Trophoblast cell (in vitro differentiated cells and primary cell): ENCODE measurements around the gene SHROOM2.

Experiments used
- DNase-seq, 2 donors: peaks; one replicate each; pipeline ENCODE4 v3.0.0-alpha.2; 2016
- H2AFZ ChIP-seq: 2 replicates; pipeline ENCODE4 v1.6.1; 2013; ENCODE audit warnings: low read length, moderate library complexity, mild to moderate bottlenecking; ENCODE audit not compliant: insufficient read depth, poor library complexity
- H2AK5ac ChIP-seq: 2 replicates; pipeline ENCODE4 v1.6.1; 2013; ENCODE audit warnings: mild to moderate bottlenecking, low read length
- H2BK120ac ChIP-seq: 2 replicates; pipeline ENCODE4 v1.6.1; 2013; ENCODE audit warnings: low read length, mild to moderate bottlenecking, moderate library complexity; ENCODE audit not compliant: insufficient read depth, poor library complexity
- H2BK12ac ChIP-seq: 2 replicates; pipeline ENCODE4 v1.6.1; 2013; ENCODE audit warnings: mild to moderate bottlenecking, low read length, moderate library complexity
- H2BK5ac ChIP-seq: 2 replicates; pipeline ENCODE4 v1.6.1; 2013; ENCODE audit warnings: low read length, low read depth, moderate library complexity, mild to moderate bottlenecking; ENCODE audit not compliant: poor library complexity
- H3K14ac ChIP-seq: 2 replicates; pipeline ENCODE4 v1.6.1; 2013; ENCODE audit warnings: mild to moderate bottlenecking, low read length
- H3K18ac ChIP-seq: 2 replicates; pipeline ENCODE4 v1.6.1; 2013; ENCODE audit warnings: mild to moderate bottlenecking, low read length
- H3K23ac ChIP-seq: 2 replicates; pipeline ENCODE4 v1.6.1; 2013; ENCODE audit warnings: low read length
- H3K27ac ChIP-seq: 2 replicates; pipeline ENCODE4 v1.5.1; 2013; ENCODE audit warnings: low read depth, mild to moderate bottlenecking, inconsistent platforms, low read length, moderate library complexity
- H3K27me3 ChIP-seq: 2 replicates; pipeline ENCODE4 v1.6.1; 2013; ENCODE audit warnings: inconsistent platforms, mild to moderate bottlenecking, low read length, moderate library complexity; ENCODE audit not compliant: insufficient read depth
- H3K36me3 ChIP-seq, 2 experiments: 1 replicate in 1 of 2; 2 replicates in 1 of 2; pipeline ENCODE4 v1.6.1; 2013; ENCODE audit warnings: low read length in 2 of 2, mild to moderate bottlenecking in 2 of 2, moderate library complexity in 1 of 2; ENCODE audit not compliant: insufficient read depth in 2 of 2, control insufficient read depth in 1 of 2
- H3K4ac ChIP-seq: 2 replicates; pipeline ENCODE4 v1.6.1; 2013; ENCODE audit warnings: low read depth, mild to moderate bottlenecking, low read length, moderate library complexity
- H3K4me1 ChIP-seq, 2 experiments: 1 replicate in 1 of 2; 2 replicates in 1 of 2; pipeline ENCODE4 v1.6.1; 2013; ENCODE audit warnings: low read length in 2 of 2, mild to moderate bottlenecking in 2 of 2, moderate library complexity in 1 of 2; ENCODE audit not compliant: insufficient read depth in 2 of 2, control insufficient read depth in 1 of 2
- H3K4me2 ChIP-seq: 2 replicates; pipeline ENCODE4 v1.6.1; 2013; ENCODE audit warnings: inconsistent platforms, mild to moderate bottlenecking, low read length, moderate library complexity
- H3K4me3 ChIP-seq: 2 replicates; pipeline ENCODE4 v1.5.1; 2013; ENCODE audit warnings: mild to moderate bottlenecking, low read depth, low read length, inconsistent platforms
- H3K79me1 ChIP-seq: one replicate; pipeline ENCODE4 v1.6.1; 2013; ENCODE audit warnings: low read length
- H3K79me2 ChIP-seq: 2 replicates; pipeline ENCODE4 v1.6.1; 2013; ENCODE audit warnings: low read length, mild to moderate bottlenecking; ENCODE audit not compliant: control insufficient read depth, insufficient read depth, poor library complexity
- H3K9ac ChIP-seq: 2 replicates; pipeline ENCODE4 v1.6.1; 2013; ENCODE audit warnings: mild to moderate bottlenecking, low read length
- H3K9me3 ChIP-seq: 2 replicates; pipeline ENCODE4 v1.6.1; 2013; ENCODE audit warnings: low read depth, mild to moderate bottlenecking, control low read depth, inconsistent platforms, low read length; ENCODE audit not compliant: insufficient read depth
- H4K12ac ChIP-seq: 2 replicates; pipeline ENCODE4 v1.6.1; 2013; ENCODE audit warnings: low read depth, mild to moderate bottlenecking, low read length, moderate library complexity
- H4K8ac ChIP-seq: 2 replicates; pipeline ENCODE4 v1.6.1; 2013; ENCODE audit warnings: low read depth, mild to moderate bottlenecking, low read length, moderate library complexity
- H4K91ac ChIP-seq: one replicate; pipeline ENCODE4 v1.6.1; 2013; ENCODE audit warnings: low read depth, mild to moderate bottlenecking, low read length, moderate library complexity
- WGBS: extraction: QIAGEN DNeasy Blood & Tissue Kit; methylation state at CpG from one replicate; pipeline ENCODE4 v1.1.7; 2013; ENCODE audit warnings: missing lambda C conversion rate; ENCODE audit not compliant: insufficient read length, insufficient coverage; ENCODE audit errors: extremely low coverage; 5-methylcytosine and 5-hydroxymethylcytosine counted together

Gene SHROOM2

GRCh38 chrX:9947131-9947794 is 161.0 kb downstream of the SHROOM2 start:
- Histone ChIP-seq H3K79me2 (no peaks in the 10 kb centered on the region), H3K18ac (no peak overlapping the region), H3K4me2 (no peak overlapping the region), H3K4ac (no peak overlapping the region), H3K23ac (no peak overlapping the region), H3K36me3 (peaks cover 34 to 47% of the 10 kb centered on the region in 2 experiments), H3K27me3 (no peaks in the 10 kb centered on the region), H4K91ac (no peak overlapping the region), H3K9me3 (no peaks in the 10 kb centered on the region), H4K12ac (no peak overlapping the region), H2BK120ac (no peak overlapping the region), H3K9ac (no peak overlapping the region), H2BK12ac (no peak overlapping the region), H3K4me1 (no peaks in the 10 kb centered on the region), H4K8ac (no peak overlapping the region), H2BK5ac (no peak overlapping the region), H3K4me3 (no peak overlapping the region), H3K27ac (no peak overlapping the region), H3K79me1 (no peaks in the 10 kb centered on the region), H2AFZ (no peak overlapping the region), H3K14ac (no peak overlapping the region), H2AK5ac (no peak overlapping the region)
- no CpG with 5 or more reads among the region's 10 CpGs for WGBS
- DNase-seq = no peak

DNA sequence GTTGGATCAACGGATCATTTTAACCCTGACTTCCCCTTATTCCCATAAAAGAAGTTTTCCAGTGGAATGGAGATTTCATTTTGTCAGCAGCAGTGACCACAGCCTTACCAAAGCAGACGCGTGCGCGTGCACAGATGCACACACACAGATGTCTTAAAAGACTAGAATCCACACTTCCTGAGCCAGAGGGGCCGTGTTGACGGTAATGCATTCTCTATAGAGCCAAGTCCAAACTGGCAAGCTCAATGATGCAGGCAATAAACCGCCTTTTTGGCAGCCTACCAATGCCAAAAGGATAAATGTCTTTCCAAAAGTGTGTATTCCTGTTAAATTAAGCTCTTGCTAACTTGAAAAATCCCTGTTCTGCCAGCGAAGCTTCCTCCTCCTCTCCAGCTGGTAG is 162.2 kb downstream of the SHROOM2 start:
- no CpG with 5 or more reads among the region's 9 CpGs for WGBS
- H4K12ac ChIP-seq = no peak overlapping the region
- H3K18ac ChIP-seq = no peak overlapping the region

DNA sequence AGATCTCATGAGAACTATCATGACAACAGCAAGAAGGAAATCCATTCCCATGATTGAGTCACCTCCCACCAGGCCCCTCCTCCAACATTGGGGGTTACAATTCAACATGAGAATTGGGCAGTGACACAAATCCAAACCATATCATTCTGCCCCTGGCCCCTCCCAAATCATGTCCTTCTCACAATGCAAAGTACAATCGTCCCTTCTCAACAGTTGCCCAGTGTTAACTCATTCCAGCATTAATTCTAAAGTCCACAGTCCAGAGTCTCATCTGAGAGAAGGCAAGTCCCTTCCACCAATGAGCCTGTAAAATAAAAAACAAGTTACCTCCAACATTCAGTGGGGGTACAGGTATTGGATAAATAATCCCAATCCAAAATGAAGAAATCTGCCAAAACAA is 166.1 kb downstream of the SHROOM2 start:
- no peaks in the 10 kb centered on the region for H3K9me3 ChIP-seq
- DNase-seq = no peak
- WGBS = no CpG with 5 or more reads among the region's 1 CpG

More for the DNA sequence above, 162.2 kb downstream of the SHROOM2 start:
- Histone ChIP-seq H3K14ac (no peak overlapping the region), H3K27ac (no peak overlapping the region), H3K79me2 (no peaks in the 10 kb centered on the region), H2AK5ac (no peak overlapping the region), H4K91ac (no peak overlapping the region), H3K36me3 (peaks cover 36 to 42% of the 10 kb centered on the region in 2 experiments), H3K4me3 (no peak overlapping the region), H3K9ac (no peak overlapping the region), H2BK5ac (no peak overlapping the region), H3K27me3 (no peaks in the 10 kb centered on the region), H3K4me2 (no peak overlapping the region), H3K4me1 (no peaks in the 10 kb centered on the region), H3K79me1 (no peaks in the 10 kb centered on the region), H2AFZ (no peak overlapping the region), H3K9me3 (no peaks in the 10 kb centered on the region), H3K23ac (no peak overlapping the region), H4K8ac (no peak overlapping the region), H2BK12ac (no peak overlapping the region), H2BK120ac (no peak overlapping the region), H3K4ac (no peak overlapping the region)
- DNase-seq = no peak

GRCh38 chrX:9953396-9953795 is 167.2 kb downstream of the SHROOM2 start:
- H3K9me3 ChIP-seq = no peaks in the 10 kb centered on the region
- no peaks in the 10 kb centered on the region for H3K79me1 ChIP-seq
- no peak overlapping the region for H2AK5ac ChIP-seq
- no peak overlapping the region for H3K27ac ChIP-seq
- no peak overlapping the region for H3K4me3 ChIP-seq
- no peak overlapping the region for H2BK12ac ChIP-seq
- no peaks in the 10 kb centered on the region for H3K4me1 ChIP-seq
- H2BK120ac ChIP-seq = no peak overlapping the region
- H4K91ac ChIP-seq = no peak overlapping the region
- H3K79me2 ChIP-seq = no peaks in the 10 kb centered on the region
- whole genome bisulfite sequencing = no CpG with 5 or more reads among the region's 2 CpGs
- H3K36me3 ChIP-seq = peaks cover 15% of the 10 kb centered on the region in 2 experiments
- no peak overlapping the region for H3K18ac ChIP-seq
- H3K27me3 ChIP-seq = no peaks in the 10 kb centered on the region
- H4K12ac ChIP-seq = no peak overlapping the region
- no peak overlapping the region for H3K4ac ChIP-seq
- no peak for DNase-seq
- H3K9ac ChIP-seq = no peak overlapping the region
- no peak overlapping the region for H3K23ac ChIP-seq
- no peak overlapping the region for H3K14ac ChIP-seq
- no peak overlapping the region for H4K8ac ChIP-seq
- H2AFZ ChIP-seq = no peak overlapping the region
- no peak overlapping the region for H3K4me2 ChIP-seq
- H2BK5ac ChIP-seq = no peak overlapping the region

More for the DNA sequence above, 166.1 kb downstream of the SHROOM2 start:
- H2BK5ac ChIP-seq = no peak overlapping the region
- no peak overlapping the region for H4K91ac ChIP-seq
- H2AK5ac ChIP-seq = no peak overlapping the region
- H3K23ac ChIP-seq = no peak overlapping the region
- H2BK12ac ChIP-seq = no peak overlapping the region
- peaks cover 15 to 16% of the 10 kb centered on the region in 2 experiments for H3K36me3 ChIP-seq
- H3K4me3 ChIP-seq = no peak overlapping the region
- no peak overlapping the region for H2BK120ac ChIP-seq
- H3K27ac ChIP-seq = no peak overlapping the region
- H4K8ac ChIP-seq = no peak overlapping the region
- no peak overlapping the region for H3K4me2 ChIP-seq
- no peaks in the 10 kb centered on the region for H3K4me1 ChIP-seq
- H3K9ac ChIP-seq = no peak overlapping the region
- H2AFZ ChIP-seq = no peak overlapping the region
- no peak overlapping the region for H3K4ac ChIP-seq
- H3K14ac ChIP-seq = no peak overlapping the region
- H3K18ac ChIP-seq = no peak overlapping the region
- H4K12ac ChIP-seq = no peak overlapping the region
- no peaks in the 10 kb centered on the region for H3K27me3 ChIP-seq
- H3K79me2 ChIP-seq = no peaks in the 10 kb centered on the region
- H3K79me1 ChIP-seq = no peaks in the 10 kb centered on the region
